Endodermal cell (in vitro differentiated cells): Measurements from ENCODE around the gene ARL4C. TPM values are rescaled to one million over a fixed set of nuclear protein-coding genes. Genes with fewer than 3 reads are reported as not detected.

ENCODE experiments used
- DNase-seq: peaks from one replicate; pipeline ENCODE4 v3.0.0-alpha.2; 2017
- H3K27ac ChIP-seq: 2 replicates; pipeline ENCODE4 v1.5.1; 2013; ENCODE audit warnings: mild to moderate bottlenecking, low read depth, low read length, moderate library complexity
- H3K27me3 ChIP-seq: 2 replicates; pipeline ENCODE4 v1.6.1; 2013; ENCODE audit warnings: mild to moderate bottlenecking, low read length, moderate library complexity; ENCODE audit not compliant: insufficient read depth, control insufficient read depth, poor library complexity, severe bottlenecking
- H3K36me3 ChIP-seq: 2 replicates; pipeline ENCODE4 v1.7.0; 2013; ENCODE audit warnings: mild to moderate bottlenecking, low read length, moderate library complexity; ENCODE audit not compliant: control insufficient read depth, insufficient read depth
- H3K4me1 ChIP-seq: one replicate; pipeline ENCODE4 v1.7.0; 2013; ENCODE audit warnings: low read length; ENCODE audit not compliant: control insufficient read depth, insufficient read depth
- H3K4me3 ChIP-seq: 2 replicates; pipeline ENCODE4 v1.5.1; 2013; ENCODE audit warnings: mild to moderate bottlenecking, low read length, moderate library complexity
- H3K9ac ChIP-seq: 2 replicates; pipeline ENCODE4 v1.6.1; 2013; ENCODE audit warnings: mild to moderate bottlenecking, low read length, moderate library complexity; ENCODE audit not compliant: poor library complexity, severe bottlenecking; ENCODE audit errors: extremely low read depth
- H3K9me3 ChIP-seq: 2 replicates; pipeline ENCODE4 v1.6.1; 2013; ENCODE audit warnings: mild to moderate bottlenecking, low read length, moderate library complexity; ENCODE audit not compliant: control insufficient read depth
- H3K27ac Mint-ChIP-seq: 2 replicates; pipeline ENCODE4 v1.8.0; 2020; ENCODE audit warnings: mixed read lengths
- H3K27me3 Mint-ChIP-seq: 2 replicates; pipeline ENCODE4 v1.8.0; 2021; ENCODE audit warnings: mild to moderate bottlenecking, mixed read lengths; ENCODE audit not compliant: insufficient read depth
- H3K36me3 Mint-ChIP-seq: 2 replicates; pipeline ENCODE4 v1.8.0; 2020; ENCODE audit warnings: low read depth, mixed read lengths
- H3K4me1 Mint-ChIP-seq: 2 replicates; pipeline ENCODE4 v1.8.0; 2020; ENCODE audit warnings: mixed read lengths
- H3K4me3 Mint-ChIP-seq: 2 replicates; pipeline ENCODE4 v1.8.0; 2020; ENCODE audit warnings: mild to moderate bottlenecking, moderate library complexity, mixed read lengths
- H3K9me3 Mint-ChIP-seq: 2 replicates; pipeline ENCODE4 v1.8.0; 2020; ENCODE audit warnings: mild to moderate bottlenecking, mixed read lengths
- WGBS, 2 experiments: methylation state at CpG; one replicate each; pipeline versions ENCODE4 v1.1.5 to v1.1.7; 2013; ENCODE audit warnings: missing lambda C conversion rate in 2 of 2, mixed read lengths in 1 of 2; ENCODE audit not compliant: insufficient coverage in 1 of 2, insufficient read length in 1 of 2; 5-methylcytosine and 5-hydroxymethylcytosine counted together
- total RNA-seq, 2 donors: library from RNA; stranded (reverse); fragmentation: NEBNext Ultra II Directional in 1 of 2; extraction: Animal tissue kit (Norgen Biotek cat#: 25700) in 1 of 2; gene quantifications; 2 replicates in 1 of 2; 3 replicates in 1 of 2; pipeline ENCODE4 v1.2.1, GENCODE V29; 2021
- TF ChIP-seq, protein P1 (sequence below): fragments of 200-600 bp; sonication (generic); conservative IDR thresholded peaks from 2 replicates; pipeline ENCODE4 v1.5.0; 2021; ENCODE audit warnings: antibody characterized with exemption, mild to moderate bottlenecking

ARL4C gene
- total RNA-seq, 2 donors from 2014 or later = 9.3 to 21.7 TPM

DNA sequence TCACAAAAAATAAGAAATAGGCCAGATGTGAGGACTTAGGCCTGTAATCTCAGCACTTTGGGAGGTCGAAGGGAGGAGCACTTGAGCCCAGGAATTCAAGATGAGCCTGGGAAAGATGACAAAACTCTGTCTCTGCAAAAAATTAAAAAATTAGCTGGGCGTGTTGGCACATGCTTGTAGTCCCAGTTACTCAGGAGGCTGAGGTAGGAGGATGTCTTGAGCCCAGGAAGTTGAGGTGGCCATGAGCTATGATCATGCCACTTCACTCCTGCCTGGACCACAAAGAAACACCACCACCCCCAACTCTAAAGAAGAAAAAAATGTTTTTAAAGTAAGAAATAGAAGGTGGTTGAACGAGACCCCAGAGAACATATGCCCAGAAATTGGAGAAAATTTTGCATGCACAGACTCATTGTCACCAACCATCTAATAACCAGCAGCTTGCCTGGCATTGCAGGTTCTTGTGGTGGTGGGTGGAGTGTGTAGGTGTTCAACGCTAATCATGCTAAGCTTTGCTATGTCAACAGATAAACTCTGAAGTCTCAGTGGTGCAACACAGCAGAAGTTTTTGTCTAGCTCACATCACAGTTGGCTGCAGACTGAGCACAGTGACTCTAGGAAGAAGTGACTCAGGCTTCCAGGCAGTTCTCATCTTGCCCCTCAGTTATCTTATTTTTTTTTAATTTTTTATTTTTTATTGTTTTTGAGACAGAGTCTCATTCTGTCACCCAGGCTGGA, 18.6 kb downstream of the ARL4C start:
- 88 to 92% methylated on average over 2 to 4 of the region's 4 CpGs for WGBS, 2 experiments
- Mint-ChIP-seq H3K4me1 (no peaks in the 10 kb centered on the region), H3K36me3 (no peaks in the 10 kb centered on the region), H3K27ac (no peak overlapping the region), H3K27me3 (peaks cover 2% of the 10 kb centered on the region), H3K9me3 (no peaks in the 10 kb centered on the region), H3K4me3 (no peak overlapping the region)
- no peak overlapping the region for H3K27ac ChIP-seq
- no peak overlapping the region for H3K4me3 ChIP-seq
- DNase-seq = no peak
- H3K36me3 ChIP-seq = no peaks in the 10 kb centered on the region
- H3K9ac ChIP-seq = no peak overlapping the region
- H3K9me3 ChIP-seq = no peaks in the 10 kb centered on the region
- TF ChIP-seq, protein P1, sequence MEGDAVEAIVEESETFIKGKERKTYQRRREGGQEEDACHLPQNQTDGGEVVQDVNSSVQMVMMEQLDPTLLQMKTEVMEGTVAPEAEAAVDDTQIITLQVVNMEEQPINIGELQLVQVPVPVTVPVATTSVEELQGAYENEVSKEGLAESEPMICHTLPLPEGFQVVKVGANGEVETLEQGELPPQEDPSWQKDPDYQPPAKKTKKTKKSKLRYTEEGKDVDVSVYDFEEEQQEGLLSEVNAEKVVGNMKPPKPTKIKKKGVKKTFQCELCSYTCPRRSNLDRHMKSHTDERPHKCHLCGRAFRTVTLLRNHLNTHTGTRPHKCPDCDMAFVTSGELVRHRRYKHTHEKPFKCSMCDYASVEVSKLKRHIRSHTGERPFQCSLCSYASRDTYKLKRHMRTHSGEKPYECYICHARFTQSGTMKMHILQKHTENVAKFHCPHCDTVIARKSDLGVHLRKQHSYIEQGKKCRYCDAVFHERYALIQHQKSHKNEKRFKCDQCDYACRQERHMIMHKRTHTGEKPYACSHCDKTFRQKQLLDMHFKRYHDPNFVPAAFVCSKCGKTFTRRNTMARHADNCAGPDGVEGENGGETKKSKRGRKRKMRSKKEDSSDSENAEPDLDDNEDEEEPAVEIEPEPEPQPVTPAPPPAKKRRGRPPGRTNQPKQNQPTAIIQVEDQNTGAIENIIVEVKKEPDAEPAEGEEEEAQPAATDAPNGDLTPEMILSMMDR = no peak
- H3K4me1 ChIP-seq = no peaks in the 10 kb centered on the region
- H3K27me3 ChIP-seq = no peaks in the 10 kb centered on the region

DNA sequence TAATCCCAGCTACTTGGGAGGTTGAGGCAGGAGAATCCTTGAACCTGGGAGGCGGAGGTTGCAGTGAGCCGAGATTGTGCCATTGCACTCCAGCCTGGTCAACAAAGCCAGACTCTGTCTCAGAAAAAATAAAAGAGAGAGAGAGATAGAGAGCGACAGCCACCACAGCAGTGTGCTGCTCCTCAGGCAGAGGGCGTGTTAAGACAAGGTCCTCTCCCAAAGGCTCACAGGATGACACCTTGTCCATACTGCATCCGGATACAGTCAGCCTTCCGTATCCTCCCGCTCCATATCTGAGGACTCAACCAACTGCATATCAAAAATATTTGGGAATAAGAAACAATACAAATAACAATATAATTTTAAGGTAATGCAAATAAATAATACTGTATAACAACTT, 20.1 kb downstream of the ARL4C start:
- Mint-ChIP-seq H3K9me3 (no peaks in the 10 kb centered on the region), H3K4me1 (no peaks in the 10 kb centered on the region), H3K4me3 (no peak overlapping the region), H3K27ac (no peak overlapping the region), H3K36me3 (no peaks in the 10 kb centered on the region), H3K27me3 (peaks cover 2% of the 10 kb centered on the region)
- Histone ChIP-seq H3K27ac (no peak overlapping the region), H3K4me3 (no peak overlapping the region), H3K36me3 (no peaks in the 10 kb centered on the region), H3K27me3 (no peaks in the 10 kb centered on the region), H3K9me3 (no peaks in the 10 kb centered on the region), H3K9ac (no peak overlapping the region), H3K4me1 (no peaks in the 10 kb centered on the region)
- no peak for DNase-seq
- 73 to 83% methylated on average over 2 to 6 of the region's 7 CpGs for WGBS, 2 experiments
- TF ChIP-seq, protein P1 = peak; percentile 60

DNA sequence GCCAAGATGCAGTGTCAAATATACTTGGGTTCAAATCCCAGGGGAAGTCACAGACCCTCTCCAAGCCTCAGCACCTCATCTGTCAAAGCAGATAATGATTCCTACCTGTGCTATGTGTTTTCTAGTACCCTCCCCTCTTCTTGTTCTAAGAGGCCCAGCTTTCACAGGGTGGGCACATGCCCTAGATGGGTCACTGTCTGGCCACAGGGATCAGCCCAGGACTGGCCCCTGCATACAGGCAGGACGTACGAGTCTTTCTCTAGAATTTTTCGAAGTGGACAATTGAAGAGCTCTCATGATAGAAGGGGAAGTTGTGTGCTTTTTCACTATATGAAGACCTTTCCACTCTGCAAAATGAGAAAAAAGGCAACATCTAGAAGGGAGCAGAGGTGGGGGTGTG, 22.2 kb downstream of the ARL4C start:
- DNase-seq = no peak
- peaks cover 2% of the 10 kb centered on the region for H3K9me3 Mint-ChIP-seq
- 94 to 100% methylated on average over 3 of the region's 3 CpGs for WGBS, 2 experiments

More for the DNA sequence above, 22.2 kb downstream of the ARL4C start:
- H3K4me1 Mint-ChIP-seq = no peaks in the 10 kb centered on the region
- no peak overlapping the region for H3K4me3 ChIP-seq
- no peaks in the 10 kb centered on the region for H3K36me3 ChIP-seq
- H3K27ac ChIP-seq = no peak overlapping the region
- TF ChIP-seq, protein P1 = no peak
- no peak overlapping the region for H3K9ac ChIP-seq
- no peaks in the 10 kb centered on the region for H3K9me3 ChIP-seq
- no peaks in the 10 kb centered on the region for H3K4me1 ChIP-seq
- H3K27me3 Mint-ChIP-seq = peaks cover 2% of the 10 kb centered on the region
- H3K27ac Mint-ChIP-seq = no peak overlapping the region
- H3K4me3 Mint-ChIP-seq = no peak overlapping the region
- no peaks in the 10 kb centered on the region for H3K27me3 ChIP-seq
- no peaks in the 10 kb centered on the region for H3K36me3 Mint-ChIP-seq
